Small intestine (tissue), 4 donors: ENCODE data around the gene CAMKMT. TPM values are rescaled to one million over a fixed set of nuclear protein-coding genes. Genes with fewer than 3 reads are reported as not detected.

ENCODE experiments used
- polyA plus RNA-seq, 4 donors: library from polyadenylated mRNA; stranded (reverse) in 3 of 4; unstranded in 1 of 4; fragments of 200-250 nt in 3 of 4; fragments of 120-200 nt in 1 of 4; gene quantifications; one replicate each; pipeline versions ENCODE4 v1.2.1 to v1.2.3, GENCODE V29; 2013
- donor health status: healthy with polysubstance abuse.
- donor health status: Bipolar disorder and iron deficiency.
- donor health status: healthy.

The CAMKMT gene
- polyA plus RNA-seq, 4 donors, result 3.5 to 9.6 (median 6.9) TPM

Other genes with a start within 250 kb of the CAMKMT start
- 10 to 100 TPM; 24.3 to 38.9 (median 28.4) TPM for gene PPM1B, start 193.1 kb upstream of the CAMKMT start, polyA plus RNA-seq
- 100 to 1,000 TPM in 1 of 4 donors, 10 to 100 TPM in 3; 22.6 to 186 (median 73.8) TPM for gene SLC3A1, start 86.5 kb upstream of the CAMKMT start, polyA plus RNA-seq
- gene PREPL, start 453 bp upstream of the CAMKMT start, polyA plus RNA-seq, result 10 to 100 TPM in 2 of 4 donors, 1 to 10 TPM in 2; 4.3 to 46.9 (median 11.3) TPM